AG09309 (cell line): ENCODE measurements around the gene TMEM245.

Source experiments
- DNase-seq: peaks from one replicate; pipeline ENCODE4 v3.0.0-alpha.2; 2010; ENCODE audit warnings: low read depth
- H3K4me3 ChIP-seq: 2 replicates; pipeline ENCODE4 v1.5.1; 2011; ENCODE audit warnings: mild to moderate bottlenecking, low read depth, low read length, moderate library complexity; ENCODE audit not compliant: control insufficient read depth
- CTCF ChIP-seq: IDR thresholded peaks from 2 replicates; pipeline ENCODE4 v1.5.1; 2011; ENCODE audit warnings: mild to moderate bottlenecking, low read depth, low read length, inconsistent platforms; ENCODE audit not compliant: insufficient read depth, control insufficient read depth; ENCODE audit errors: missing control alignments

The TMEM245 gene

GRCh38 chr9:109047259-109047658 is 72.5 kb downstream of the TMEM245 start:
- TF ChIP-seq CTCF = no peak
- DNase-seq = no peak
- no peak overlapping the region for H3K4me3 ChIP-seq

- no peak overlapping the region for H3K4me3 ChIP-seq
- no peak for TF ChIP-seq CTCF
- DNase-seq = no peak
Observed at GRCh38 chr9:109046346-109046745, 73.4 kb downstream of the TMEM245 start.

- no peak for TF ChIP-seq CTCF
- no peak for DNase-seq
- no peak overlapping the region for H3K4me3 ChIP-seq
Observed at GRCh38 chr9:109043578-109043977, 76.2 kb downstream of the TMEM245 start.

- H3K4me3 ChIP-seq = no peak overlapping the region
- no peak for DNase-seq
- TF ChIP-seq CTCF = no peak
Observed at GRCh38 chr9:109040571-109040970, 79.2 kb downstream of the TMEM245 start.

GRCh38 chr9:109039539-109039938 is 80.2 kb downstream of the TMEM245 start:
- H3K4me3 ChIP-seq = no peak overlapping the region
- DNase-seq = no peak
- TF ChIP-seq CTCF = no peak

GRCh38 chr9:109037946-109038715 is 81.6 kb downstream of the TMEM245 start:
- no peak overlapping the region for H3K4me3 ChIP-seq
- DNase-seq = no peak
- no peak for TF ChIP-seq CTCF
